K562 treated with DMSO at 1 percent for 48 hours (cell line): ENCODE data around the gene SAT1. TPM values are rescaled to one million over a fixed set of nuclear protein-coding genes. Genes with fewer than 3 reads are reported as not detected.

Source experiments
- total RNA-seq: library from RNA; unstranded; fragments of 300-600 nt; gene quantifications from 2 replicates; pipeline ENCODE4 v1.2.3, GENCODE V29; 2022; ENCODE audit warnings: low replicate concordance; ENCODE audit errors: extremely low read depth

The SAT1 gene
- total RNA-seq: not detected in 2 replicates

GRCh38 chrX:23782863-23783588 lies at the start of gene SAT1:
Gene SAT1, plus strand, starts transcription at chrX:23783173. Its CDS starts 179 bp downstream, at chrX:23783352.

GRCh38 chrX:23742697-23743622 lies 40.0 kb upstream of the SAT1 start, which contains the start of gene ACOT9:
Gene ACOT9, minus strand, starts transcription at chrX:23743276. Its CDS starts 132 bp downstream, at chrX:23743144.

Other genes starting within 250 kb of the SAT1 start
- gene PRDX4, start 115.7 kb upstream of the SAT1 start, total RNA-seq: not detected in 2 replicates
- not detected in 2 replicates for gene ACOT9, start 39.9 kb upstream of the SAT1 start, total RNA-seq
- gene APOO, start 124.8 kb downstream of the SAT1 start, total RNA-seq: not detected in 2 replicates
- not detected in 2 replicates for gene CXorf58, start 124.8 kb downstream of the SAT1 start, total RNA-seq
- gene KLHL15, start 244.0 kb downstream of the SAT1 start, total RNA-seq: not detected in 2 replicates